Bronchial epithelial cell (primary cell): ENCODE results near the gene KCNQ1OT1. TPM values are rescaled to one million over a fixed set of nuclear protein-coding genes. Genes with fewer than 3 reads are reported as not detected.

Experiments
- DNase-seq: peaks from one replicate; pipeline ENCODE4 v3.0.0-alpha.2; 2010; ENCODE audit warnings: low read depth
- FAIRE-seq: peaks from 2 replicates; lab custom pipeline; 2011; peaks lifted over from hg19 to GRCh38; lab: Jason Lieb, UNC
- H3K27me3 ChIP-seq: 2 replicates; pipeline ENCODE4 v1.5.1; 2011; ENCODE audit warnings: low read length; ENCODE audit not compliant: control insufficient read depth, insufficient read depth
- H3K36me3 ChIP-seq: 2 replicates; pipeline ENCODE4 v1.5.1; 2011; ENCODE audit warnings: low read length; ENCODE audit not compliant: control insufficient read depth, insufficient read depth
- H3K4me3 ChIP-seq: 2 replicates; pipeline ENCODE4 v1.5.1; 2011; ENCODE audit warnings: mild to moderate bottlenecking, low read depth, low read length, control low read depth
- CTCF ChIP-seq: IDR thresholded peaks from 2 replicates; pipeline ENCODE4 v1.5.1; 2011; ENCODE audit warnings: mild to moderate bottlenecking, moderate library complexity, low read length, control low read depth, inconsistent platforms; ENCODE audit not compliant: insufficient read depth, severe bottlenecking
- total RNA-seq: library from RNA; depleted of rRNA; stranded (reverse); fragments of >200 nt; gene quantifications from 2 replicates; pipeline ENCODE4 v1.2.1, GENCODE V29; 2014

The KCNQ1OT1 gene
- total RNA-seq, 1 donor from 2014 or later: 0.53 TPM

DNA sequence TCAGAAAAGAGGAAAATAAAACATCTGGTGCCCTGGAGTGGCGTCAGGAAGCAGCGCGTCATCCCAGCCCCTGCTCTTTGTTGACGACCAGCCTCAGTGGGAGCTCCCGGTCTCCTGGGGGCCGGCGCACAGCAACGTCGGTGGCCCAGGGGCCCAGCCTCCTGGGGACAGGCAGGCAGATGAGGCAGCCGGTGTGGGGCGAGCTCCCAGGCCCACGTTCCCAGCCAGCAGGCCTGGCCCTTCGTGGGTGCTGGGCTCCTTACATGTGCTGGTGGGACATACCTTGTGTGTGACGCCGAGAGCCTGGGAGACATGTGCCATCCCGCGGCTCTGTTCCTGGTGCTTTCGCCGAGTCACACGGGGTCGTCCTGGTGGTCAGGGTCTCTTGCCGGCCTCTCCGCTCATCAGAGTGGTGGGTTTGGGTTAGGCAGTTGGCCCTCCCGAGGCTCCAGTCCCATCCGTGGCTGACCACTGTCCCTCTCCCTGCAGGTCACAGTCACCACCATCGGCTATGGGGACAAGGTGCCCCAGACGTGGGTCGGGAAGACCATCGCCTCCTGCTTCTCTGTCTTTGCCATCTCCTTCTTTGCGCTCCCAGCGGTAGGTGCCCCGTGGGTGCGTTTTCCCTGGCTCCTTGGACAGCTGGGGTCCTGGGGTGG, 116.7 kb downstream of the KCNQ1OT1 start:
- Histone ChIP-seq H3K4me3 (no peak overlapping the region), H3K36me3 (no peaks in the 10 kb centered on the region), H3K27me3 (no peaks in the 10 kb centered on the region)
- TF ChIP-seq CTCF: no peak
- FAIRE-seq (no peak), DNase-seq (no peak)

- TF ChIP-seq CTCF: no peak
- Histone ChIP-seq H3K36me3 (no peaks in the 10 kb centered on the region), H3K27me3 (no peaks in the 10 kb centered on the region), H3K4me3 (no peak overlapping the region)
- FAIRE-seq: no peak
- no peak for DNase-seq
Observed at GRCh38 chr11:2582351-2582945, 117.3 kb downstream of the KCNQ1OT1 start.

GRCh38 chr11:2581931-2582350, 117.9 kb downstream of the KCNQ1OT1 start:
- no peak for TF ChIP-seq CTCF
- H3K4me3 ChIP-seq: no peak overlapping the region
- H3K27me3 ChIP-seq: no peaks in the 10 kb centered on the region
- FAIRE-seq (no peak), DNase-seq (no peak)
- H3K36me3 ChIP-seq: no peaks in the 10 kb centered on the region

GRCh38 chr11:2581151-2581930, 118.5 kb downstream of the KCNQ1OT1 start:
- no peak for TF ChIP-seq CTCF
- no peaks in the 10 kb centered on the region for H3K36me3 ChIP-seq
- no peaks in the 10 kb centered on the region for H3K27me3 ChIP-seq
- no peak for DNase-seq
- no peak for FAIRE-seq
- H3K4me3 ChIP-seq: no peak overlapping the region

DNA sequence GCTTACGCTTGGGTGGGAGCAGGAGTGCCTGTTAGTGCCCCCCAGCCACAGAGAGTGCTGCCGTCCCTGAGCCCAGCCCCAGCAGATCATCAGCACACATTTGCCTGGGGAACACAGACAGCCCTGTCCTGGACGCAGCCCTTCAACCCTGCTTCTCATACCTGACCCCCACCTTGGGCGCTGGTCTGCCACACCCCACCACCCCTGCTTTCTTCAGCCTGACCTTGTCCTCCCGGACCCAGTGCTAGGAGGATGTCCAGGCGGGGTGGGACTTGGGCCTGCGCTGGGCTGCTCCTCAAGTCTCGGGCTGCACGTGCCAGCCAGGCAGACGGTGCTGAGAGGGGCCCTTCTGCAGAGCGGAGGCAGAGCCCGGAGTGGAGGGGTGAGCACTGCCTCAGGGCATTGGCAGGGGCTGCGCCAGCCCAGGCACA, 119.2 kb downstream of the KCNQ1OT1 start:
- Histone ChIP-seq H3K4me3 (no peak overlapping the region), H3K36me3 (no peaks in the 10 kb centered on the region), H3K27me3 (no peaks in the 10 kb centered on the region)
- FAIRE-seq (no peak), DNase-seq (no peak)
- no peak for TF ChIP-seq CTCF
